Hepatocyte (in vitro differentiated cells): Measurements from ENCODE around the gene RPL6.

Experiments used
- EZH2 ChIP-seq: fragments of 200-600 bp; sonication (generic); IDR thresholded peaks from 2 replicates; pipeline ENCODE4 v1.6.1; 2016; ENCODE audit warnings: antibody characterized with exemption, mild to moderate bottlenecking, borderline replicate concordance
- EZH2phosphoT487 ChIP-seq: fragments of 200-600 bp; sonication (generic); IDR thresholded peaks from one replicate; pipeline ENCODE4 v1.6.1; 2018; ENCODE audit warnings: antibody characterized with exemption, mild to moderate bottlenecking, low read depth, moderate library complexity; ENCODE audit not compliant: unreplicated experiment, severe bottlenecking
- TF ChIP-seq, protein P1 (sequence below): fragments of 200-600 bp; sonication (generic); IDR thresholded peaks from 2 replicates; pipeline ENCODE4 v1.5.1; 2016; ENCODE audit warnings: antibody characterized with exemption, mild to moderate bottlenecking; ENCODE audit not compliant: poor library complexity

GRCh38 chr12:112433551-112433950 lies 24.1 kb upstream of the RPL6 start:
- TF ChIP-seq, protein P1, sequence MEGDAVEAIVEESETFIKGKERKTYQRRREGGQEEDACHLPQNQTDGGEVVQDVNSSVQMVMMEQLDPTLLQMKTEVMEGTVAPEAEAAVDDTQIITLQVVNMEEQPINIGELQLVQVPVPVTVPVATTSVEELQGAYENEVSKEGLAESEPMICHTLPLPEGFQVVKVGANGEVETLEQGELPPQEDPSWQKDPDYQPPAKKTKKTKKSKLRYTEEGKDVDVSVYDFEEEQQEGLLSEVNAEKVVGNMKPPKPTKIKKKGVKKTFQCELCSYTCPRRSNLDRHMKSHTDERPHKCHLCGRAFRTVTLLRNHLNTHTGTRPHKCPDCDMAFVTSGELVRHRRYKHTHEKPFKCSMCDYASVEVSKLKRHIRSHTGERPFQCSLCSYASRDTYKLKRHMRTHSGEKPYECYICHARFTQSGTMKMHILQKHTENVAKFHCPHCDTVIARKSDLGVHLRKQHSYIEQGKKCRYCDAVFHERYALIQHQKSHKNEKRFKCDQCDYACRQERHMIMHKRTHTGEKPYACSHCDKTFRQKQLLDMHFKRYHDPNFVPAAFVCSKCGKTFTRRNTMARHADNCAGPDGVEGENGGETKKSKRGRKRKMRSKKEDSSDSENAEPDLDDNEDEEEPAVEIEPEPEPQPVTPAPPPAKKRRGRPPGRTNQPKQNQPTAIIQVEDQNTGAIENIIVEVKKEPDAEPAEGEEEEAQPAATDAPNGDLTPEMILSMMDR: no peak
- TF ChIP-seq EZH2phosphoT487 (no peak), EZH2 (no peak)
